Activated T-cell treated with anti-CD3 and anti-CD28 coated beads, Interleukin-2, amount 50 U/mL, for 72 hours (primary cell): ENCODE data around the gene HEPHL1. TPM values are rescaled to one million over a fixed set of nuclear protein-coding genes. Genes with fewer than 3 reads are reported as not detected.
"Not testable (repeated sequence)": the region's sequence is repeated elsewhere in the genome, so short reads cannot be mapped to it uniquely, and the experiment has no call there.

Experiments
- ATAC-seq, 2 donors: fragments of 150-1000 bp; cut with Tn5 transposase; replicated peaks in 1 of 2; 2 replicates each; pipeline ENCODE4 v1.10.0; 2021; ENCODE audit warnings: moderate library complexity in 2 of 2, mild to moderate bottlenecking in 1 of 2
- DNase-seq, 2 donors: peaks; one replicate each; pipeline ENCODE4 v3.0.0; 2021 to 2022; ENCODE audit warnings: mixed read lengths in 1 of 2
- H3K27ac Mint-ChIP-seq: one replicate; pipeline ENCODE4 v1.8.0; 2022; ENCODE audit warnings: mild to moderate bottlenecking, moderate library complexity, mixed read lengths
- H3K27me3 Mint-ChIP-seq: one replicate; pipeline ENCODE4 v1.8.0; 2022; ENCODE audit warnings: low read depth, mixed read lengths
- H3K36me3 Mint-ChIP-seq, 2 donors: one replicate each; pipeline ENCODE4 v1.8.0; 2022; ENCODE audit warnings: mixed read lengths in 2 of 2, mild to moderate bottlenecking in 1 of 2; ENCODE audit not compliant: insufficient read depth in 2 of 2
- H3K4me1 Mint-ChIP-seq: one replicate; pipeline ENCODE4 v1.8.0; 2022; ENCODE audit warnings: low read depth, mixed read lengths
- H3K4me3 Mint-ChIP-seq, 2 donors: one replicate each; pipeline ENCODE4 v1.8.0; 2022; ENCODE audit warnings: mild to moderate bottlenecking in 2 of 2, mixed read lengths in 2 of 2, moderate library complexity in 2 of 2
- H3K9me3 Mint-ChIP-seq, 2 donors: one replicate each; pipeline ENCODE4 v1.8.0; 2022; ENCODE audit warnings: mixed read lengths in 2 of 2
- total RNA-seq, 2 donors: library from RNA; stranded (reverse); gene quantifications; one replicate each; pipeline ENCODE4 v1.2.3, GENCODE V29; 2022

The HEPHL1 gene
- not detected for total RNA-seq

GRCh38 chr11:94020777-94021481 is at the start of gene HEPHL1:
TSS of gene HEPHL1 (plus strand) at chr11:94021354. CDS start at chr11:94021369, 15 bp downstream.
- Mint-ChIP-seq H3K27me3 (no peaks in the 10 kb centered on the region), H3K36me3 (no peaks in the 10 kb centered on the region), H3K9me3 (no peaks in the 10 kb centered on the region), H3K4me1 (no peaks in the 10 kb centered on the region), H3K4me3 (no peak within 1 kb of the TSS), H3K27ac (no peak within 1 kb of the TSS)
- DNase-seq (no peak), ATAC-seq (no peak)

- no peak for ATAC-seq
- no peaks in the 10 kb centered on the region for H3K27me3 Mint-ChIP-seq
- H3K27ac Mint-ChIP-seq: no peak overlapping the region
- peaks cover 0 to 4% of the 10 kb centered on the region in 2 donors for H3K36me3 Mint-ChIP-seq
- peaks cover 4% of the 10 kb centered on the region in 2 donors for H3K9me3 Mint-ChIP-seq
- no peaks in the 10 kb centered on the region for H3K4me1 Mint-ChIP-seq
- DNase-seq: no peak
- H3K4me3 Mint-ChIP-seq: no peak overlapping the region
Observed at GRCh38 chr11:93972790-93973189, 48.4 kb upstream of the HEPHL1 start.

- not testable (repeated sequence) for H3K27ac Mint-ChIP-seq, H3K4me3 Mint-ChIP-seq, H3K4me1 Mint-ChIP-seq, H3K36me3 Mint-ChIP-seq, ATAC-seq, H3K9me3 Mint-ChIP-seq, DNase-seq, H3K27me3 Mint-ChIP-seq
Observed at GRCh38 chr11:93973322-93974051, 47.7 kb upstream of the HEPHL1 start.

- H3K4me1 Mint-ChIP-seq: no peaks in the 10 kb centered on the region
- H3K36me3 Mint-ChIP-seq: peaks cover 0 to 4% of the 10 kb centered on the region in 2 donors
- DNase-seq (no peak), ATAC-seq (no peak)
- H3K4me3 Mint-ChIP-seq: no peak overlapping the region
- H3K27ac Mint-ChIP-seq: no peak overlapping the region
- H3K27me3 Mint-ChIP-seq: no peaks in the 10 kb centered on the region
- H3K9me3 Mint-ChIP-seq: peaks cover 4 to 8% of the 10 kb centered on the region in 2 donors
Observed at GRCh38 chr11:93974759-93975158, 46.4 kb upstream of the HEPHL1 start.

GRCh38 chr11:93976577-93977254 is 44.4 kb upstream of the HEPHL1 start:
- ATAC-seq, H3K9me3 Mint-ChIP-seq, H3K27me3 Mint-ChIP-seq, H3K27ac Mint-ChIP-seq, H3K4me1 Mint-ChIP-seq, DNase-seq, H3K36me3 Mint-ChIP-seq, H3K4me3 Mint-ChIP-seq: not testable (repeated sequence)

GRCh38 chr11:93983542-93984195 is 37.5 kb upstream of the HEPHL1 start:
- DNase-seq (no peak), ATAC-seq (no peak)
- peaks cover 0 to 4% of the 10 kb centered on the region in 2 donors for H3K9me3 Mint-ChIP-seq
- H3K36me3 Mint-ChIP-seq: no peaks in the 10 kb centered on the region
- no peaks in the 10 kb centered on the region for H3K4me1 Mint-ChIP-seq
- H3K27ac Mint-ChIP-seq: no peak overlapping the region
- H3K27me3 Mint-ChIP-seq: peaks cover under 1% of the 10 kb centered on the region
- H3K4me3 Mint-ChIP-seq: no peak overlapping the region

GRCh38 chr11:93984196-93984567 is 37.0 kb upstream of the HEPHL1 start:
- ATAC-seq (no peak), DNase-seq (no peak)
- H3K27ac Mint-ChIP-seq: no peak overlapping the region
- H3K4me3 Mint-ChIP-seq: no peak overlapping the region
- peaks cover 6% of the 10 kb centered on the region for H3K27me3 Mint-ChIP-seq
- H3K9me3 Mint-ChIP-seq: peaks cover 0 to 3% of the 10 kb centered on the region in 2 donors
- H3K36me3 Mint-ChIP-seq: no peaks in the 10 kb centered on the region
- H3K4me1 Mint-ChIP-seq: no peaks in the 10 kb centered on the region

GRCh38 chr11:93984936-93985335 is 36.2 kb upstream of the HEPHL1 start:
- Mint-ChIP-seq H3K4me1 (no peaks in the 10 kb centered on the region), H3K4me3 (no peak overlapping the region), H3K36me3 (no peaks in the 10 kb centered on the region), H3K9me3 (no peaks in the 10 kb centered on the region), H3K27me3 (peaks cover 8% of the 10 kb centered on the region), H3K27ac (no peak overlapping the region)
- DNase-seq (no peak), ATAC-seq (no peak)

GRCh38 chr11:93986716-93987115 is 34.4 kb upstream of the HEPHL1 start:
- H3K27ac Mint-ChIP-seq: no peak overlapping the region
- ATAC-seq (no peak), DNase-seq (no peak)
- no peaks in the 10 kb centered on the region for H3K36me3 Mint-ChIP-seq
- peaks cover 8% of the 10 kb centered on the region for H3K27me3 Mint-ChIP-seq
- H3K4me1 Mint-ChIP-seq: no peaks in the 10 kb centered on the region
- H3K4me3 Mint-ChIP-seq: no peak overlapping the region
- H3K9me3 Mint-ChIP-seq: no peaks in the 10 kb centered on the region

GRCh38 chr11:93988455-93988854 is 32.7 kb upstream of the HEPHL1 start:
- no peak overlapping the region for H3K27ac Mint-ChIP-seq
- no peak for ATAC-seq
- H3K9me3 Mint-ChIP-seq: peaks cover 5% of the 10 kb centered on the region in 2 donors
- no peak for DNase-seq
- no peak overlapping the region for H3K4me3 Mint-ChIP-seq
- peaks cover 8% of the 10 kb centered on the region for H3K27me3 Mint-ChIP-seq
- H3K36me3 Mint-ChIP-seq: peaks cover 2 to 4% of the 10 kb centered on the region in 2 donors
- H3K4me1 Mint-ChIP-seq: no peaks in the 10 kb centered on the region

- Mint-ChIP-seq H3K4me3 (no peak overlapping the region), H3K4me1 (no peaks in the 10 kb centered on the region), H3K27ac (no peak overlapping the region), H3K27me3 (peaks cover 8% of the 10 kb centered on the region), H3K9me3 (peaks cover 5 to 6% of the 10 kb centered on the region in 2 donors), H3K36me3 (peaks cover 2 to 4% of the 10 kb centered on the region in 2 donors)
- ATAC-seq: no peak
- no peak for DNase-seq
Observed at GRCh38 chr11:93988912-93989311, 32.2 kb upstream of the HEPHL1 start.

GRCh38 chr11:93993747-93994146 is 27.4 kb upstream of the HEPHL1 start:
- Mint-ChIP-seq H3K36me3 (peaks cover 2 to 4% of the 10 kb centered on the region in 2 donors), H3K27me3 (peaks cover 6% of the 10 kb centered on the region), H3K4me3 (no peak overlapping the region), H3K4me1 (no peaks in the 10 kb centered on the region), H3K27ac (no peak overlapping the region), H3K9me3 (peaks cover 6 to 8% of the 10 kb centered on the region in 2 donors)
- DNase-seq: no peak
- ATAC-seq: no peak

- Mint-ChIP-seq H3K9me3 (peaks cover 5 to 8% of the 10 kb centered on the region in 2 donors), H3K4me3 (no peak overlapping the region), H3K27ac (no peak overlapping the region), H3K36me3 (peaks cover 2 to 4% of the 10 kb centered on the region in 2 donors), H3K27me3 (no peaks in the 10 kb centered on the region), H3K4me1 (no peaks in the 10 kb centered on the region)
- DNase-seq (no peak), ATAC-seq (no peak)
Observed at GRCh38 chr11:93997741-93998140, 23.4 kb upstream of the HEPHL1 start.
